ENCODE data around the gene TNFAIP1. TPM values are rescaled to one million over a fixed set of nuclear protein-coding genes. Genes with fewer than 3 reads are reported as not detected.

Gene TNFAIP1
- polyA plus RNA-seq, 2 of the 4 experiments (the other 2 are of a cell fraction) = 38.8 to 68.3 TPM

DNA sequence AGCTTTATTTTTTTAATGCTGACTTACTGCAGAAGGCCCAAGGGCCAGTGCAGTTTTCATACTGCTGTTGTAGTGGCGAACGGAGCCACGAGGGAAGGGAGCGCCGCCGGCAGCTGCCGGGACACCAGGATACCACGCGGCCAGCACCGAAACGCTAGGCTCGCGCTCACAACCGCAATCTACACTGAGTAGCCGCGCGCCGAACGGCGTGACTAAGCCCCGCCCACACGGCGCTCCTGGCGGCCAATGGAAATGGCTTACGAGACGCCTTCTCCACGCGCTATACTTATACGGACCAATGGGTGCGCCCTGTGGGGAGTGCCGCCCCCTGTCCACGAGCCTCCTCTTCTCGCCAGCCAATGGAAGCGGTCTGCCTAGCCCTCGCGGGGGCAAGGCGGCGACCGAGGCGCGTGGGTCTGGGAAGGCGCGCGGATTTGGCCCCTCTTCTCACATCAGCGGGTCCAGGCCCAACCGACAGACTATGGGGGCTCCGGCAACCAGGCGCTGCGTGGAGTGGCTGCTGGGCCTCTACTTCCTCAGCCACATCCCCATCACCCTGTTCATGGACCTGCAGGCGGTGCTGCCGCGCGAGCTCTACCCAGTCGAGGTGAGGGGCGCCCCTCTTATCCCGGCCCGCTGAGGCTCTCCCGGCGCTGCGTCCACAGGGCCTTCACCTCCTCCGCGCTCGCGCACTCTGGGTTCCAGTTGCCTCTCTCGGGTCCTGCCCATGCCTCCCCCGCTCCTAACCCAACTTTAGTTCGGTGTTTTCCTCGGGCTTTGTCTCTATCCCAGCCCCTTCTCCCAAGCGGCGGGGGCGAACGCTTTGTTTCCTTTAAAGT is 16.6 kb upstream of the TNFAIP1 start, which contains the start of gene TMEM97:
Gene TMEM97, plus strand, starts transcription at position 442 of the 839 bp plus-strand sequence. Its CDS starts 40 bp downstream, at position 482.
- CTCF ChIA-PET = interaction anchor here (0.7 to 5.0 kb wide), 11 partner anchors 10 to 88 kb away, joined by 3 to 39 read pairs (median 8); partner anchors contain the start of genes IFT20 and TNFAIP1
- peak; percentile 4 for TF ChIP-seq MAFK (IDR thresholded peaks at IDR 0.05; ENCODE audit: partially characterized antibody)
- TF ChIP-seq MAZ (IDR thresholded peaks at IDR 0.05; ENCODE audit: borderline replicate concordance, low read depth, low read length) = no peak
- TF ChIP-seq E2F6 (IDR thresholded peaks at IDR 0.05; ENCODE audit: borderline replicate concordance, low read depth) = peak; percentile 97
- TF ChIP-seq MAX (IDR thresholded peaks at IDR 0.05) = peak; percentile 97
- TF ChIP-seq ATOH8 (CRISPR knock-in tag; IDR thresholded peaks at IDR 0.05; ENCODE audit: low read depth) = 0 out of 2 replicates have a peak, but pooled peaks have one; percentile 64
- TF ChIP-seq CEBPB (IDR thresholded peaks at IDR 0.05) = no peak
- no peak for TF ChIP-seq ELK1 (IDR thresholded peaks at IDR 0.05; ENCODE audit: low read depth, low read length)
- TF ChIP-seq NPAS2 (CRISPR knock-in tag; IDR thresholded peaks at IDR 0.05; ENCODE audit: borderline replicate concordance) = 0 out of 2 replicates have a peak, but pooled peaks have one; percentile 22
- TF ChIP-seq ESRRA (IDR thresholded peaks at IDR 0.05; ENCODE audit: borderline replicate concordance, low read length) = no peak
- TF ChIP-seq MYC (IDR thresholded peaks at IDR 0.05; ENCODE audit: borderline replicate concordance, low read length) = peak; percentile 86; the same call in 1 of the 2 replicates
- TF ChIP-seq CTCF (IDR thresholded peaks at IDR 0.05) = no peak
- peak; percentile 51; the same call in 1 of the 2 replicates for TF ChIP-seq USF2 (IDR thresholded peaks at IDR 0.05)
- TF ChIP-seq RFX5 (IDR thresholded peaks at IDR 0.05) = peak; percentile 85
- peak; percentile 21; the same call in 1 of the 2 replicates for TF ChIP-seq GATA3 (IDR thresholded peaks at IDR 0.05; ENCODE audit: borderline replicate concordance)
- TF ChIP-seq RCOR1 (IDR thresholded peaks at IDR 0.05; ENCODE audit: low read depth, low read length) = no peak
- TF ChIP-seq, protein P1, sequence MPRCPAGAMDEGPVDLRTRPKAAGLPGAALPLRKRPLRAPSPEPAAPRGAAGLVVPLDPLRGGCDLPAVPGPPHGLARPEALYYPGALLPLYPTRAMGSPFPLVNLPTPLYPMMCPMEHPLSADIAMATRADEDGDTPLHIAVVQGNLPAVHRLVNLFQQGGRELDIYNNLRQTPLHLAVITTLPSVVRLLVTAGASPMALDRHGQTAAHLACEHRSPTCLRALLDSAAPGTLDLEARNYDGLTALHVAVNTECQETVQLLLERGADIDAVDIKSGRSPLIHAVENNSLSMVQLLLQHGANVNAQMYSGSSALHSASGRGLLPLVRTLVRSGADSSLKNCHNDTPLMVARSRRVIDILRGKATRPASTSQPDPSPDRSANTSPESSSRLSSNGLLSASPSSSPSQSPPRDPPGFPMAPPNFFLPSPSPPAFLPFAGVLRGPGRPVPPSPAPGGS (IDR thresholded peaks at IDR 0.05) = 0 out of 3 replicates have a peak, but pooled peaks have one; percentile 23
- TF ChIP-seq HOXA7 (CRISPR knock-in tag; IDR thresholded peaks at IDR 0.05) = no peak
- peak; percentile 93; the same call in 1 of the 2 replicates for TF ChIP-seq RNF2 (IDR thresholded peaks at IDR 0.05; ENCODE audit: borderline replicate concordance, low read depth)
- TF ChIP-seq JUN (IDR thresholded peaks at IDR 0.05) = peak; percentile 53 to 73; a peak in 4 of 5 replicates
- TF ChIP-seq ZFP36 (IDR thresholded peaks at IDR 0.05; ENCODE audit: borderline replicate concordance, partially characterized antibody) = no peak
- TF ChIP-seq POLR2A (IDR thresholded peaks at IDR 0.05; ENCODE audit: low read length) = peak; percentile 80
- no peak for TF ChIP-seq KDM5A (IDR thresholded peaks at IDR 0.05)
- peak; percentile 73 for TF ChIP-seq PHF8 (IDR thresholded peaks at IDR 0.05; ENCODE audit: borderline replicate concordance, low read depth)
- no peak for TF ChIP-seq RARB (CRISPR knock-in tag; IDR thresholded peaks at IDR 0.05)
- ATAC-seq (peak; percentile 97 to 99), FAIRE-seq (peak; percentile 39), DNase-seq (ENCODE audit: low read depth in 1 of 2, low spot score in 1 of 2) (peak; percentile 98)
- POLR2A ChIA-PET = interaction anchor here (0.7 to 2.2 kb wide), 6 partner anchors 16 to 147 kb away, joined by 3 to 14 read pairs (median 4); partner anchors contain the start of genes IFT20, POLDIP2 and TNFAIP1
- no peaks in the 10 kb centered on the region for H3K9me3 ChIP-seq
- H3K27ac ChIP-seq = peak within 1 kb of the TSS; percentile 76 to 88
- peak within 1 kb of the TSS; percentile 73 for H3K4me3 ChIP-seq
- peaks cover 44% of the 10 kb centered on the region for H3K4me1 ChIP-seq
- WGBS (ENCODE audit: missing lambda C conversion rate) = under 1% methylated on average over 45 of the region's 72 CpGs
- peak within 1 kb of the TSS; percentile 89 for H3K4me2 ChIP-seq
